OCI-LY1 (cell line): Measurements from ENCODE around the gene P2RY4.

Experiments
- CTCF ChIP-seq: fragments of 200-600 bp; sonication (generic), shearing (Covaris generic); IDR thresholded peaks from 2 replicates; pipeline ENCODE4 v1.5.1; 2017; ENCODE audit warnings: mild to moderate bottlenecking, antibody characterized with exemption, low read length, moderate library complexity, mixed read lengths
- EZH2 ChIP-seq: fragments of 200-600 bp; sonication (generic), shearing (Covaris generic); IDR thresholded peaks from 2 replicates; pipeline ENCODE4 v1.8.0; 2017; ENCODE audit warnings: borderline replicate concordance, mixed run types, mild to moderate bottlenecking, antibody characterized with exemption, low read length, moderate library complexity, mixed read lengths

- TF ChIP-seq CTCF (no peak), EZH2 (no peak)
Observed at GRCh38 chrX:70254063-70254400, 6.0 kb downstream of the P2RY4 start.
